HG02870 (cell line): Measurements from ENCODE around the gene TCF12.
A peak's percentile ranks its signal among the peaks of the same experiment; 100 is the strongest.
"Not testable (repeated sequence)": the region's sequence is repeated elsewhere in the genome, so short reads cannot be mapped to it uniquely, and the experiment has no call there.

ENCODE experiments used
- ATAC-seq: cut with Tn5 transposase; IDR thresholded peaks from one replicate; pipeline ENCODE4 v1.9.1; 2021; ENCODE audit warnings: mild to moderate bottlenecking, moderate library complexity; ENCODE audit not compliant: unreplicated experiment

Gene TCF12

DNA sequence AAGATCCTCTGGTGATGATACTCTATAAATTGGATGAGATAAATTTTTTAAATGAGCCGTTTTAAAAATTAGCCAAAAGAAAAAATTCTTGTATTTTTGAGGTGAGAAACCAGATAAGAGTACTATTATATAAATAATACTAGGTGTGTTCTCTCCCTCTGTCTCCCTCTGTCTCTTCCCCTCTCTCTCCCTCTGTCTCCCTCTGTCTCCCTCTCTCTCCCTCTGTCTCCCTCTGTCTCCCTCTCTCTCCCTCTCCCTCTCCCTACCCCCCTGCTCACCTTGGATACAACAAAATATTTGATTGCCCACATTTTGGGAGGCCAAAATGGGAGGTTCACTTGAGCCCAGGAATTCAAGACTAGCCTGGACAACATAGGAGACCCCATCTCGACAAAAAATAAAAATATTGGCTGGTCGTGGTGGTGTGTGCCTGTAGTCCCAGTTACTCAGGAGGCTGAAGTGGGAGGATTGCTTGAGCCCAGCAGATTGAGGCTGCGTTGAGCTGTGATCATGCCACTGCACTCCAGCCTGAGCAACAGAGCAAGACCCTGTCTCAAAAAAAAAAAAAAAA lies 168.5 kb downstream of the TCF12 start:
- no peak for ATAC-seq

DNA sequence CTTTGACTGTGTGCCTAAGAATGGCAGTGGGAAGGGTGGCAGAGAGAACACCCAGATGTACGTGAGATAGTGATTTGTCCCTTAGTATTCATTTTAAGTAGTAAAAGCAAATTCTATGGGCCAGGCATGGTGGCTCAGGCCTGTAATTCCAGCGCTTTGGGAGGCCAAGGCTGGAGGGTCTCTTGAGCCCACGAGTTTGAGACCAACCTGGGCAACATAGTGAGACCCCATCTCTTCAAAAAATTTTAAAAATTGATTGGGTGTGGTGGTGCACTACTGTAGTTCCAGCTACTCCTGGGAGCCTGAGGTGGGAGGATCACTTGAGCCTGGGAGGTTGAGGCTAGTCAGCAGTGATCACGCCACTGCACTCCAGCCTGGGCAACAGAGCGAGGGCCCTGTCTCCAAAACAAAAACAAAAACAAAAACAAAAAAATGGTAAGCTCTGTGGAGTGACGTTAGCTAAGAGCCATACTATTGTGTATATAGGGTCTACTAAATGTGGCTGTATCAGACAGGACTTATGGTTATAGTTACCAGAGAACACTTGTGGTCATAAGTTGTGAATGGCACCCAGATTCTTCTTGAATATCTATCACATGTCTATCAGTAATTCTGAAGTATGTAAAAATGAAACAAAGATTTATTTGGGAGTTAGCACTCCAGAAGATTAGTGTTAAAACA lies 171.5 kb downstream of the TCF12 start:
- ATAC-seq = no peak

DNA sequence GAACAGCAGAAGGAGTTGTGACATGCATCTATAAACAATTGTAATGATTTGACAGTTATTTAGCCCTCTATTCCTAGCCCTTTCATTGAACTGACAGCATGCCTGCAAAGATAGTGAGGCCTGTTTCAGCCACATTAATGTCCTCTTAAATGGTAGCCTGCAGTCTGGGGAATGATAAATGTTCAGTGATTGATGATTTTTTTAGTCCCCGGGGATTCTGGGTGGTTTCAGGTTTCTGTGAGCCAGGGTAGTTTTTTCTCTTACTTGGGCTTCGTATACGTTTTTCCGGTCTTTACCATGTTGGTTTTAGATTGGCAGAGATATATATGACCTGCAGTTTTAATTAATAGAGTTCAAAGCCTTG lies 172.0 kb downstream of the TCF12 start:
- no peak for ATAC-seq

DNA sequence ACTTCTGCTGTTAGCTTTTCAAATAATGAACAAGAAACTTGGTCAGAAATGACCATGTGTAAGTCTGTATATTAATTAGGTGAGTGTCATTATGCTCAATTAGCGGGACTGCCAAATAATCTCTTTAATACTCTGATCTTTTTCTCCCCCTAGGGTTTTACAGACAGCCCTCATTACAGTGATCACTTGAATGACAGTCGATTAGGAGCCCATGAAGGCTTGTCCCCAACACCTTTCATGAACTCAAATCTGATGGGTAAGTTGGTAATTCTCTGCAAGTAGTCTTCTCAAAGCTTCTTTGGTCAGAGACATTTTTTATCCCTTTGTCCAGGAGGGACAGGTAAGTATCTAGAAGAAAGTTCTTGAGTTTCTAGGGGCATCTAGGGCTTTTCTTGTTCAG lies 173.2 kb downstream of the TCF12 start:
- ATAC-seq = no peak

DNA sequence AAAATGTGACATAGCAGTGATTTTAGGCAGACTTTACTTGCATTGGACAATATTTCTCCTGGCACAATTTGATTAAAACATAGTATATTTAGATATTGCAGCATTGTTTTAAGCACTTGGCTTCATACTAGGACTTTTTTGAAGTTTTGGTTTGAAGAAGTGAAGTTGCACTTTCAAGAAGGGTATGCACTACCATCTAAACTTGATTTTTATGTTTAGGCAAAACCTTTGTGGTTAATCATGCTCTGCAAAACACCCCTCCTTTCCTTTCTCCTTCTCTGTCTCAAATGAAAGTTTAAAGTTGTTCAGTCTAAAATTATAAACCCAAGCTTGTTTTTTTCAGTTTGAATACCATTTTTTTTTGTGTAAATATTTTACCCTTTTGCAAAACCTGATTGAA lies 173.8 kb downstream of the TCF12 start:
- no peak for ATAC-seq

DNA sequence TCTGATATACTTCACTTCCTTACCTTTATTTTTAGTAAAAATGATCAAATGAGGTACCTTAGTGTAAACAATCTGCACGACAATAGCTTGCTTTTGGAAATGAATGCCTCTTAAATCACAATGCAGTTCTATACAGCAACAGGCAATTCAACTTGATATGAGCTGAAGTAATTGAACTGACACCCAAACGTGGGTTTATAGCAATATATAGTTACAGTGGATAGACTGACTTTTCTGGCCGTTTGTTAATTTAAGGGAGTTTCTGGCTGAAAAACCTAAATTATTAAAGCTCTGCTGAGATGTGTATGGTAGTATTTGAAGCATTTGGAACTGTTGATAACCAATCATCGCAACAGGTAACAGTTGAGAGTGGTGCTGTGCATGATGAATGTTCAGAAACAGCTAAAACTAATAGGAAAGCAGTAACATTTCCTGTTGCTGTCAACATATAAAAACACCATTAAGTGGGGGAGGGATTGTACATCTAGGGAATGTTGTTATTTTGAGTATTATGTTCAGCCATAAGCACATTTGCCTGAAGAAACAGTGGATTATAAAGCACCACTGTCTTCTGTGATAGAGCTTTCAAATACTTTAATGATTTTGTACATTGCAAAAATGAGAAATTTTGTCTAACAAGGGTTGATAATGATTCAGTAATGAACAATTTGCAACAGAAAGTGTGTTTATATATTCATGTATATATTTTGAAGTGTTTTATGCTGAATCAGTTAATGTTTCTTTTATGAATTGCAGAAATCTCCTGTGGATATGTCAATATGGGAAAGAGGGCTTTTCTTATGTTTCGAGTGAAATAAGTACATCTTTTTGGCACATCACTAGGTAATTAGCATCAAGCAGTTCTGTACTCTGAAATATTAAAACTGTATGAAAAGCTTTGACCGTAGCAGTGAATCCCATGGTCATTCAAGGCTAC lies 176.1 kb downstream of the TCF12 start:
- ATAC-seq = no peak

DNA sequence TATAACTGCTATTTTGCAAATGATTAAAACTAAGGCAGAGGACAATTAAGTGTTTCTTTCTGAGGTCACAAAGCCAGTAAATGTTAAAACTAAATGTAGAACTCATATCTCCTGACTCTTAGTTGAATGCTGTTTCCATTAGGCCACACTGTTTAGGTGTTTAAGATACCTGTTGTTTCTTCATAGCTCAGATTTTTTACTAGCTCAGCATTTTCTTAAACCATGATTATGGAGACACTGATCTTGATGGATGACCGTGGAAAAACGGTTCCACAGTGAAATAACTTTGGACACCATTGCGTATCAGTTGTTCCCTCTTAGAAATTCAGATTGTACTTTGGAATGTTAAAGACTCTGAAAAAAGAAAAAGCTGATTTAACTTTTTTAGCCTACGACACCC lies 177.5 kb downstream of the TCF12 start:
- ATAC-seq = no peak

DNA sequence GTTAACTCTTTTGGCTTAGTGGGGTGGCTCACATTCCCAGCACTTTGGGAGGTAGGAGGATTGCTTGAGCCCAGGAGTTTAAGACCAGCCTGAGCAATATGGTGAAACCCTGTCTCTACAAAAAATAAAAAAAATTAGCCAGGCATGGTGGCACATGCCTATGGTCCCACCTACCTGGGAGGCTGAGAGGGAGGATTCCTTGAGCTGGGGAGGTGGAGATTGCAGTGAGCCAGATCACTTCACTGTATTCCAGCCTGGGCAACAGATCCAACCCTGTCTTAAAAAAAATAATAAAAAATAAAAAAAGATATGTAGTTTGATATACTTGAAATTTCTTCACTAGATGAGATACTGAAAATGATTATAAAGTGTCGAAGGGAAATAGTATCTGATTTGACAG lies 178.8 kb downstream of the TCF12 start:
- ATAC-seq = no peak

DNA sequence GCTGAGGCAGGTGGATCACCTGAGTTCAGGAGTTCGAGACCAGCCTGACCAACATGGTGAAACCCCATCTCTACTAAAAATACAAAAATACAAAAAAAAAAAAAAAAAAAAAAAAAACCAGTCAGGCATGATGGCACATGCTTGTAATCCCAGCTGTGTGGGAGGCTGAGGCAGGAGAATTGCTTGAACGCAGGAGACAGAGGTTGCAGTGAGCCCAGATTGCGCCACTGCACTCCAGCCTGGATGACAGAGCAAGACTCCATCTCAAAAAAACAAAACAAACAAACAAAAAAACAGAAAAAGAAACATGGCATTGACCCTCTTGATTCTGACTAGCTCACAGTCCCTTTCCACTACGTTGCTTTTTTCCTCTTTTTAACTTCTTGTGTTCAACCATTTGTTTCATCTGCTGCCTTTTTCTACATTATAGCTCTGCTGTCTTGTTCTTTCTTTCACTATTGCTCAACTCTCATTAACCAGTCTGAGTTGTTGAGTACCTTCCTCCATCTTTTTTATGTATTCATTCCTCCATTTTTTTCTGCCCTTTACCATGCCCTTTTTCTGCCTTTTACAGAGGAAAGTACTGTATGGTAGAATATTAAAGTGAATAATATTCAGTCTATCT lies 179.6 kb downstream of the TCF12 start:
- not testable (repeated sequence) for ATAC-seq

DNA sequence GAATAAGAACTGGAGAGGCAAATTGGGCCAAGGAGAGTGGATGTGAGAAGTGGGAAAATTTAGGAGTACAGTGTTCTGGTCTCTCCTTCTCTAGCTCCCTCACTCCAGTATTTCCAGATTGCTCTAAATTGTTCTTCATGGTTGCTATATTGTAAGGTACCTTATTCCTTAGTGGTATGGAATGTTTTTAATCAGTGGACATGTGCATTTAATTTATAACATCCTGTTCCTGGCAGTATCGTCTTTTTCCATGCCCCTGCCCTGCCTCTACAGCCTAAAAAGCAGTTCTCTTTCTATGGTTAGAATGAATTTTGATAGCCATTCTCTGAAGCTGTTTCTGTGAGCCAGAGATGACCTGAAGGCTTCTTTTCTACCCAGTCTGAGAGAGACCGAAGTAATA lies 180.5 kb downstream of the TCF12 start:
- ATAC-seq = no peak

DNA sequence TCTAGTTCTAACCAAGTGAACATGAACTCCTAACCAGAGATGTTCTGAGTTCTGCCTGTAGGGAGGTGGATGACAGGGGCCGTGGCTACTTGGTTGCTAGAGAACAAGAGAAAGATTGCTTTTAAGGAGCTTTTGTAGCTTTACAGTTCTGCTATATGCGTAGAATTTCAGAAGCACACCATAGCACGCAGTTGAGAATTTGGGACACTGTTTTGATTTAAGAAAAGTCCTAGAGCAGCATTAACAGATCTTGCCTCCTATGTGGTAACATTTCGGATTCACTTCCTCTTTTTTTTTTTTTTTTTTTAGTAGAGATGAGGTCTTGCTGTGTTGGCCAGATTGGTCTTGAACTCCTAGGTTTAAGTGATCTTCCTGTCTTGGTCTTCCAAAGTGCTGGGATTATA lies 181.7 kb downstream of the TCF12 start:
- no peak for ATAC-seq

DNA sequence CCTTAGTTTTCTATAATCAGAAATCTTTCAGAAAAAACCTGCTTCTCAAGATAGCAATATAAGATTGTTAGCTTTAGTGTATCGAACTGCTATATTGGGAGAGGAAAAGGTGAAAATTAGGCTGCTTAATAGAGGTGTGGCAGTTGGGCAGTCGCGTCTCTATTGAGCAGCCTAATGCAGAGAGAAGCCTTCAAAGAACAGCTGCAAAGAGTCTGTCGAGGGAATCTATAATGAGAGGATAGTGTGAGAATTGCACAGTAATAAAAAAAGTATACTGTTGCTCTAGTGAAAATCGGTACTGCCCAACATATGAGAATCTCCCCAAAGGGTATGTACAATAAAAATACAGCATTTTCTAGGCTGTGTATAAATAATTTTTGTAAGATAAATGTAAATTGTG lies 184.4 kb downstream of the TCF12 start:
- no peak for ATAC-seq

DNA sequence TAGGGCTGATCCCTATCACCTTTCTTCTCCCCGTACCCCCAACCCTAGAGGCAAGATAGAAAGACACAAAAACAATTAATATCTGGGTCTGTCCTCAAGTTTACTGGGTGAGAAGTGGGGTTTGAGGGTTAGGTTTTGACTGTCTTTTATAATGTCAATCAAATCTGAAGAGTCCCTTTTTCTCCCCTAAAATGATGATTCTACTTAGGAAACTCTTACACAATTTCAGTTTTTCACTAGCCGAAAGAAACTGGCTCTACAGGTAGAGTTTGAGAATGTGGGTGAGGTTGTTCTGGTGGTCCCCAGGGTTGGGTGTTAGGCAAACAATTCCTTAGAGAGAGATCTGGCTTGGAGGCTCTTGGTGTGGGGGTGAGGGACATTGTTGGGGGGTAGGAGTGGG lies 189.9 kb downstream of the TCF12 start:
- no peak for ATAC-seq

DNA sequence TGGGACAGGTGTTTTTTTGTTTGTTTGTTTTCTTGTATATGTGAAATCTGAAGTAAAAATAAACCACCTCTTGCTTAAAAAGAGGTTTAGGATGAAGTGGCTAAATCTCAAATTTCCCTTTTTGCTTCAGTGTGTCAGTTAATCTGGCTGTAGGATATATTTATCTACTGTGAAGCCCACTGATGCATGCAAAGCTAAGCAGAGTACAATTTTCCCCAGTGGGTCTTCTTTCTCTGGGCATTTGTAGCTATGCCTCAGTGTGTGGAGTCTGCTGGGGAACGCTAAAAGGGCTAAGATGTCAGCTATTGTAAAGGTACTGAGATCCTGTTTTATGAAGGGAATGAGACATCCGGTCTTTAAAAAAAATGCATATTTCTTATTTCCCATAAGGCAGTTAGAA lies 190.6 kb downstream of the TCF12 start:
- no peak for ATAC-seq

DNA sequence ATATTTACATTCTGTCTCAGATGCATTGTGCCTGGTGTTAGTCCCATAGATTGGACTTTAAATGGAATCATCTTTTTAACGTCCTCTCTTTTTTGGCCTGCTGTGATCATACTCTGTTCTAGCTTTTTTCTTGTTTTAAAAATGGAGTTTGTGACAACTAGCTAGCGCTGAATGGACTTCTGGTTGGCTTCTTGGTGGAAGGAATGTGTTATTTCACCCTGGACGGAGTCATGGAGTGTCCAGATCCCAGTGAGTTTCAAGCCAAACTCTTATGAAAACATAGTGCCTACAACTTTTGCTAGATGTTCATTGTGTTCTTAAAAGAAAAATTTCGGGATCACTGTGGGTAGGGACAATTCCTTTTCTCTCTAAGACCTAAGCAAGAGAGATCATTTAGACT lies 192.6 kb downstream of the TCF12 start:
- ATAC-seq = no peak

DNA sequence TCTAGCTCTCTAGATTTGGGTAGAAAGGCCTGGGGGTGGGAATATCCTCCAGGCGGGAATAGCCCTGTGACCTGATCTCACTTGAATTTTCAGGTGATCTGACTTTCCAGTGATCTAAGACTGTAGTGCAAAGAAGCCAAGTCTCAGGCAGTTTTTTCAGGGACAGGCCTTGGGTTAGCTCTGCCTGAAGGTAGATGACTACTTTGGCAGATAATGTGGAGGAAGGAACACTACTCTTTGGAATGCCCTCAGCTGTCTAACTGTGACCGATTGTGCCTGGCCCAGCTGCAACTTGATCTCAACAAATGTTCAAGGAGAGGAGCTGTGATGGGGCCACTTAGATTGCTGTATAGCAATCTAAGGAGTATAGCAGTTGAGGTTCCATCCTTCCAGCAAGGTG lies 193.7 kb downstream of the TCF12 start:
- ATAC-seq = no peak

DNA sequence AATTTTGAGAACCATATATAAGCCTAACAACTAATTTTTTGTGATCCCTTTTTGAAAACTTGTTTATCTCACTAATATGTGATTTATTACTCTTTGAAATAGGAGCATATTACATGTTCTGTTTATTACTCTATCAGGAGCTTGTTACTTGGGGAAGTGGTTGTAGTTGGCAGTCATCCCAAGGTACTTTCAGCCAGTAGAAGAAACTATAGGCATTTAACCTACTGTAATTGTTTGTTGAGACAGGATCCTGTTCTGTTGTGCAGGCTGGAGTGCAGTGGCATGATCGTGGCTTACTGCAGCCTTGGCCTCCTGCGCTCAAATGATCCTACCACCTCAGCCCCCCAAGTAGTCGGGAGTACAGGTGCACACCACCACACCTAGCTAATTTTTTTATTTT lies 195.6 kb downstream of the TCF12 start:
- no peak for ATAC-seq

DNA sequence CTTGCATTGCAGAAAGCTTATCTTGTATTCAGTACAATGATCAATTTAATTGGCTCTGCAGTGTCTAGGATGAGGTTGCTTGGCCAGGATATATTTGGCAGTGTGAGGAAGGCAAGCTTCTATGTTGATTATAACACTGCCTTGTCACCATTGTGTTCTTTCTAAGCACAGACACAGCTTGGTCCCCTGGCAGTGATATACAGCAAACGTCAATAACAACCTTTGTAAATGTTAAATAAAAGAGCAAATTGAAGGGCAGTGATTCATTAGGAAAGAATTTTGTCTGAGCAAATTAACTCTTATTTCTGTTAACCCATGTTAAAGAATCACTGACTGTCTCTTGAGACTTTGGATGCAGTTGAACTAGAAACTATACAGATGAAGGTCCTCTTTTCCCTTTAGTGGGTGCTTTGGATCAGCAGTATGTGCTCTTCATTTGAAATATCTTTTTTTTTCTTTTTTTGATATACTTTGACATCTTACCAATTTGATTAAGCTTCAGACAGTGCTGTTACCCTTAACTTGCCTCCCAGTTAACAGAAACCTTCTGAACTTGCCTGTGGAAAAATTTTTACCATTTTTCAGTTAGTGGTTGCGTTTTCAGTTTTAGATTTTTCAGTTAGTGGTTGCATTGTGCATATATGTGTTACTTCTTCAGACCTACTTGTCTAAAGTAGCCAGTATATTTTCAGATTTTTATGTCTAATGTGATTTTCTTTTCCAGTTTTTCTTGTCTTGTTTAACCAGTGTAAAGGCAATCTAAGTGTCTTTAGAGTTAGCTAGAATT lies 199.8 kb downstream of the TCF12 start:
- ATAC-seq = peak; percentile 51

DNA sequence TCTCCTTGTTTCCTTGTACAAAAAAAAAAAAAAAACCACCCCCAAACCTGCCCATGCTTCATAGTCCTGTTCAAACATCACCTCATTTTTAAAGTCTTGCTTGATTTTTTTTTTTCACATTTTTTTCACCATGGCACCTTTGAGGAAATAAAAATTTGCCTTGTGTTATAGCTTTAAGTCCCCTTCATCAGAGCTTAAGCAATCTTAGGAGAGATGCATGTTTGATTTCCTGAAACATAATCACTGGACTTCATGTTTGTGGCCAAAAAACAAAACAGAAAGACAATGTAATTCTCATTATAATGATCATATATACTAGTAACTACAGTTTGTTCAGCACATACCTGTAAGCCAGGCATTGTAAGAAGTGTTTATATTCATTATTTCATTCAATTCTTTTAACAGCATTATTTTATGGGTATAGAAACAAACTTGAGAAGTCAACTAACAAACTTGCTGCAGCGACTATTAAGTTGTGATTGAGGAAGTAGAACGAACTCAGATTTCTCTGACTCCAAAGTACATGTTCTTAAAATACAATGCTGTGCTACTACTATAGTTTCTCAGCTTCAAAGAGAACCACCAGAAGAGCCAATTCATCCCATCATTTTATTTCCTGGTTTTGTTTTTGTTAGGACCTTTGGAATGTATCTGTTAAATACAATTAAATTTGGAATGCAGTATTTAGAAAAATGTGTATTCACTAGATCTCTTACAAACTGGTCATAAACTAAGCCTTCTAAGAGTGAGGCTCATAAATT lies 203.8 kb downstream of the TCF12 start:
- no peak for ATAC-seq

DNA sequence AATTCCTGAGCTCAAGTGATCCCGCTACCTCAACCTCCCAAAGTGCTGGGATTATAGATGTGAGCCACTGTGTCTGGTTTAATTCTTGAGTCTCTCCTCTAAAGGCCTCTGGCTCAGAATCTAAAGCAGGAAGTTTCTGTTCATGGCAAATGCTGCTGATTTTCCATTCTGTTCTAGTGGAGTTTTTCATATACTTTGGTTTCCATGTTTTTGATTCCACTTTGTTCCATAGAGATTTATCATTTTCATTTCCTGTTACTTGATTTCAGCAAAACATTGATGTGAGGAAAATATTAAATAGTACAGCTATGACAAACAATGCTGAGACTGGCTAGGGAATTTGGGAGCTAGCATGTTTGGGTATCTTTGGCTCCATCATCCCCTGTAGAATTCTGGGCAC lies 205.6 kb downstream of the TCF12 start:
- no peak for ATAC-seq
